Testis (tissue), 2 donors: ENCODE results near the gene AATF.

Source experiments
- CTCF ChIP-seq, 3 experiments: fragments of 450-650 bp in 2 of 3; fragments of 200-600 bp in 1 of 3; sonication (generic) in 1 of 3; IDR thresholded peaks; one replicate each; pipeline ENCODE4 v1.5.1; 2016 to 2019; ENCODE audit warnings: antibody characterized with exemption in 3 of 3, mild to moderate bottlenecking in 2 of 3, moderate library complexity in 1 of 3
- POLR2A ChIP-seq: fragments of 450-650 bp; IDR thresholded peaks from one replicate; pipeline ENCODE4 v1.6.1; 2017; ENCODE audit warnings: antibody characterized with exemption, mild to moderate bottlenecking, moderate library complexity

GRCh38 chr17:37037590-37038155 is 88.9 kb downstream of the AATF start:
- TF ChIP-seq POLR2A (no peak), CTCF (IDR thresholded peaks at IDR 0.05) (no peak)
